Right lung (tissue), 5 donors: ENCODE measurements around the gene SORCS2. TPM values are rescaled to one million over a fixed set of nuclear protein-coding genes. Genes with fewer than 3 reads are reported as not detected.

Experiments used
- DNase-seq, 2 donors: peaks; one replicate each; pipeline ENCODE4 v3.0.0-alpha.2; 2013
- polyA plus RNA-seq, 5 donors: library from polyadenylated mRNA; unstranded; fragments of 120-200 nt; gene quantifications; one replicate each; pipeline versions ENCODE4 v1.2.1 to v1.2.3, GENCODE V29; 2013; ENCODE audit warnings: inconsistent platforms in 1 of 5, low replicate concordance in 1 of 5; ENCODE audit not compliant: insufficient read length in 5 of 5, insufficient read depth in 1 of 5

Gene SORCS2
- polyA plus RNA-seq, 5 donors, result 4.8 to 8.6 (median 5.8) TPM

GRCh38 chr4:7523526-7523925, 331.2 kb downstream of the SORCS2 start:
- no peak for DNase-seq

- no peak for DNase-seq
These were observed 331.8 kb downstream of the SORCS2 start for GRCh38 chr4:7524064-7524682.

- no peak for DNase-seq
These were observed 332.5 kb downstream of the SORCS2 start for GRCh38 chr4:7524843-7525242.

- DNase-seq, result no peak
These were observed 334.2 kb downstream of the SORCS2 start for GRCh38 chr4:7526491-7526890.

GRCh38 chr4:7526929-7527535, 334.7 kb downstream of the SORCS2 start:
- DNase-seq, result no peak

- no peak for DNase-seq
These were observed 337.2 kb downstream of the SORCS2 start for GRCh38 chr4:7529368-7530080.

- no peak for DNase-seq
These were observed 337.7 kb downstream of the SORCS2 start for GRCh38 chr4:7530082-7530481.

GRCh38 chr4:7530932-7531639, 338.7 kb downstream of the SORCS2 start:
- no peak for DNase-seq

GRCh38 chr4:7531640-7531994, 339.3 kb downstream of the SORCS2 start:
- no peak for DNase-seq

- no peak for DNase-seq
These were observed 339.7 kb downstream of the SORCS2 start for GRCh38 chr4:7532043-7532442.

- no peak for DNase-seq
These were observed 340.9 kb downstream of the SORCS2 start for GRCh38 chr4:7533267-7533666.

- no peak for DNase-seq
These were observed 342.8 kb downstream of the SORCS2 start for GRCh38 chr4:7535094-7535493.

GRCh38 chr4:7535619-7536018, 343.3 kb downstream of the SORCS2 start:
- no peak for DNase-seq

GRCh38 chr4:7536876-7537275, 344.5 kb downstream of the SORCS2 start:
- no peak for DNase-seq

- no peak for DNase-seq
These were observed 345.6 kb downstream of the SORCS2 start for GRCh38 chr4:7537853-7538400.

- no peak for DNase-seq
These were observed 346.2 kb downstream of the SORCS2 start for GRCh38 chr4:7538518-7538917.

GRCh38 chr4:7539186-7539585, 346.8 kb downstream of the SORCS2 start:
- no peak for DNase-seq

GRCh38 chr4:7539659-7540058, 347.3 kb downstream of the SORCS2 start:
- no peak for DNase-seq

GRCh38 chr4:7540206-7540605, 347.9 kb downstream of the SORCS2 start:
- DNase-seq, result no peak

- DNase-seq, result no peak
These were observed 348.5 kb downstream of the SORCS2 start for GRCh38 chr4:7540654-7541413.

- DNase-seq, result no peak
These were observed 349.1 kb downstream of the SORCS2 start for GRCh38 chr4:7541414-7541810.

GRCh38 chr4:7542781-7543180, 350.4 kb downstream of the SORCS2 start:
- DNase-seq, result no peak
